Measurements from ENCODE around the gene POR. TPM values are rescaled to one million over a fixed set of nuclear protein-coding genes. Genes with fewer than 3 reads are reported as not detected.

The POR gene
- total RNA-seq, 2 donors from 2014 or later: 22.7 to 40.9 TPM

DNA sequence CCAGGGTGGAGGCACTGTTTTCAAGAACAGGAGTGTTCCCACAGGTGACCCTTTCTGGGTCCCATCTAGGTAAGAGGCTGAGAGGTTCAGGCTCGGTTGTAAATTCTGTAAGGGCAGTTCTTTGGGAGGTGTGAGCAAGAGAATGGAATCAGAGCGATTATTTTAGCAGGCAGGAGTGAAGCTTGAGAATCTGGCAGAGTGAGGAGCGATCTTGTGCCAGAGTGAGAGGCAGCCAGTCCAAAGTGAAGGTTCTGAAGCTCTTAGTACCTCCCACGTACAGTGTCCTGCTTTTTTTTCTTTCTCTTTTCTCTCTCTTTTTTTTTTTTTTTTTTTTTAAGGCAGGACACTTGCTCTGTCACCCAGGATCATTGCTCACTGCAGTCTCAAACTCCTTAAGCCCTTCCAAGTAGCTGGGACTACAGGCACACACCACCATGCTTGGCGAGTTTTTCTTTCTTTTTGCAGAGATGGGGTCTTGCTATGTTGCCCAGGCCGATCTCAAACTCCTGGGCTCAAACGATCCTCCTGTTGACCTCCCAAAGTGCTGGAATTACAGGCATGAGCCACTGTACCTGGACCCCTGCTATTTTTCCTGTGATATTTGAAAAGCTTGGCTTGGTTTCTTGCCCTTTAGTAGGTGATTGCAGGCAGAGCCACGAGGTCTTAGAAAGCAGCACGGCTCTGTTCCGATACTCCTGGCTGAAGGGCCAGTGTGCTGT, 10.9 kb downstream of the POR start:
- DNase-seq (ENCODE audit: low spot score in 2 of 2) (no peak), ATAC-seq (no peak)
- no peaks in the 10 kb centered on the region for H3K36me3 Mint-ChIP-seq
- H3K9me3 Mint-ChIP-seq: no peaks in the 10 kb centered on the region
- H3K27ac Mint-ChIP-seq: no peak overlapping the region

GRCh38 chr7:75928568-75928914, 13.6 kb downstream of the POR start:
- Mint-ChIP-seq H3K9me3 (peaks cover 0 to under 1% of the 10 kb centered on the region in 2 donors), H3K36me3 (peaks cover 0 to under 1% of the 10 kb centered on the region in 2 donors), H3K27ac (peak overlapping the region in 1 of 2 donors; percentile 72)
- ATAC-seq (peak; percentile 92 to 97), DNase-seq (ENCODE audit: low spot score in 2 of 2) (peak; percentile 17 to 68)

DNA sequence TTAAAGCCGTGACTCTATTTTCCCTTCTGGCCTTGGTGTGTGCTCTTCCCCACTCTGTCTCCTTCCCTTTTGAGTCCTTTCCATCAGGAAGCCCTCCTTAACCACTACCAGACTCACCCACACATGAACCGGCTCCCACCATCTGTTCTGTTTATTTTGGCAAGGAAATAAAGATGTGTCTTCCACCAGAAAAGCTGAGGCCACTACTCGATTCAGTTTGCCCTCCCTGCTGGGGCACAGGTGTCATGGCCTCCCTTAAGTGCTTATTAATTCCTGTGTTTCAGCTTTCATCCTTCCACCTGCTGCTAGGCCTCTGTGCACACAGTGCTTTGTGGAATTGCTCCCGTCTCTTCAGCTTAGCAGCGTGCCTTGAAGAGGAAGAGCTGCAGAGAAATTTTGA, 16.7 kb downstream of the POR start:
- DNase-seq (ENCODE audit: low spot score in 2 of 2): no peak
- Mint-ChIP-seq H3K27ac (peak overlapping the region in 1 of 2 donors; percentile 61), H3K9me3 (peaks cover 0 to 8% of the 10 kb centered on the region in 2 donors), H3K36me3 (peaks cover 7 to 10% of the 10 kb centered on the region in 2 donors)
- ATAC-seq: no peak

- peaks cover 0 to 8% of the 10 kb centered on the region in 2 donors for H3K9me3 Mint-ChIP-seq
- peaks cover 7 to 10% of the 10 kb centered on the region in 2 donors for H3K36me3 Mint-ChIP-seq
- no peak for ATAC-seq
- H3K27ac Mint-ChIP-seq: peak overlapping the region in 1 of 2 donors; percentile 15
- DNase-seq (ENCODE audit: low spot score in 2 of 2): no peak
Observed at GRCh38 chr7:75937958-75938786, 23.2 kb downstream of the POR start.

DNA sequence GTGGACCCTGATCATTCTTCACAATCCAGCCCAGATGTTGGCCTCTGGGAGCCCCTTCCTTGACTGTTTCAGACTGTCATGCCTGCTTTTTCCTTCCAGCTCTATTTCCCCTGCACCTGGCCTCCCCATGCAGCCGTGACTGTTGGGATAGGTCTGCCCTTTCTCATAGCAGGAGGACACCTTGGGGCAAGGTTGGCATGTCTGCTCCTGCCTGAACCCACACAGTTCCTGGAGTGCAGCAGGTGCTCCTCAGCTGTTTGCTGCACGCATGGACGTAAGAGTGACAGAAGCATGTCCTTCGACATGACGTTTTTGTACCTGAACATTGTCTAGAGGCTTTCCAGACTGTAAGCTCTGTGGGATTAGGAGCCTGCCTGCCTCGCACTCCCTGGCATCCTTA, 24.0 kb downstream of the POR start:
- DNase-seq (ENCODE audit: low spot score in 2 of 2): no peak
- Mint-ChIP-seq H3K27ac (peak overlapping the region in 1 of 2 donors; percentile 24), H3K9me3 (peaks cover 0 to 5% of the 10 kb centered on the region in 2 donors), H3K36me3 (peaks cover 5 to 7% of the 10 kb centered on the region in 2 donors)
- ATAC-seq: no peak

DNA sequence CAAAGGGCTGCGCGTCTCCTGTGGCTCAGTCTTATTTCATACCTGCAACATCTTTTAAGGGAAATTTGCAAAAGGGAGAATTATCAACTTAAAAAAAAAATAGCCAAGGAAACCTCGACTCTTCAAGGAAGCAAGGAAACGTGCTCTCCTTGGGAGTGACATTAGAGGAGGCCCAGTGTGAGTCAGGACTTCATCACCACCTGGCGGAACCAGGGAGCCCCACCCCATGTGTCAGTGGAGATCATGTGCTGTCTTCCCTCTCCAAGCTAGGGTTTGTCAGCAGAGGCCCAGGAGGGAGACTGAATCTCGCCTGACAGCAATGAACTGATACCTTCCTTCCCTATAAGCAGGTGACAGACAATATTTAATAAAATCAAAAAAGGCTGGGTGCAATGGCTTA, 28.9 kb downstream of the POR start:
- H3K36me3 Mint-ChIP-seq: no peaks in the 10 kb centered on the region
- ATAC-seq (no peak), DNase-seq (ENCODE audit: low spot score in 2 of 2) (no peak)
- peaks cover 0 to 5% of the 10 kb centered on the region in 2 donors for H3K9me3 Mint-ChIP-seq
- no peak overlapping the region for H3K27ac Mint-ChIP-seq

DNA sequence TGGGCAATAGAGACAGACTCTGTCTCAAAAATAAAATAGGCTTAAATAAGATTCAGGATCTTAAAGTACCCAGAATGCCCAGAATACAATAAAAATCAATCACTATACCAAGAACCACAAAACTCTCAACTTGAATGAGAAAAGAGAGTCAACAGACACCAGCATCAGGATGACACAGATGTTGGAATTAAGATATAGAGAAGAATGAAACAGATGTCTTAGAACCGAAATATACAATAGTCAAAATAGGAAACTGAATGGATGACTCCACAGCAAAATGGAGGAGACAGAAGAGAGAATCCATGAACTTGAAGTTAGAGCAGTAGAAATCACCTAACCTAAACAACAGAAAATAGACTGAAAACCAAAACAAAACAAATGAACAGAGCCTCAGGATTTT, 29.6 kb downstream of the POR start:
- H3K36me3 Mint-ChIP-seq: no peaks in the 10 kb centered on the region
- H3K27ac Mint-ChIP-seq: no peak overlapping the region
- peaks cover 0 to 5% of the 10 kb centered on the region in 2 donors for H3K9me3 Mint-ChIP-seq
- DNase-seq (ENCODE audit: low spot score in 2 of 2) (no peak), ATAC-seq (peak in 1 of 2 donors; percentile 38)

DNA sequence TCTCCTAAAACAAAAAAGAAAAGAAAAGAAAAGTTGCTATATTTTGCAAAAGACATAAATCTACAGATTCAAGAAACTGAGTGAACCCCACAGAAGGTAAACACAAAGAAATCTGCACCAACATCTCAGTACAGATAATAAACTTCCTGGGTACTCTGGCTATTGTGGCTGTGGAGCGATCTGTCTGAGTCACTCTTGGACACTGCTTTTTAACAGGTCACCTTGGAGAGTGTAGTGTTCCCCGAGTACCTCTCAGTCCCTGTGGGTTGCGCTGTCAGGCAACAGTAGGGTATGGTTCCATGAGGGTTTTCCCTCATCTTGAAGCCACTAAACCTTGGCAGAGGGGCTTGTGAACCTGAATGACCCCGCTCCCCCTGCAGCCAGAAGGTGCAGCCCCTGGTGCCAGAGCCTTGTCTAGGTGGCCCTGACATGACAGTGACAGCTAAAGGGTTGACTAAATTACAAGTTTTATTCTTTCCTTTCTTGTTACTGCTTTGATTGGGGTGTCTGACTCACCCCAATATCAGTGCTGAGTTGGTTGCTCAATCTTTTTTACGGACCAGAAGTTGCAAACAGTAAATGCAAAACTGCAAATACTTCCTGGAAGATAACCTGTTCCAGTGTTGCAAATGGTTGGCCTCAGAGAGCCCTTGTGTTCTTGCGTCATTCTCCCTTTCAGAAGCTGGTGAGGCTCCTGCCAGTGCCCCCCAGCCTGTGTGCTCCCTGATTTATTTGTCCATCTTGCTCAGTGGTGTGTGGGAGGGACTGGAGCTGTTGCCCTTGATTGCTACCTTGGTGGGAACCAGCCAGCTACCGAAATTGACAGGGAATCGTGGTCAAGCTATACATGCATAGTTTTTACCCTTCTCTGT, 30.6 kb downstream of the POR start:
- peak; percentile 54 to 62 for ATAC-seq
- Mint-ChIP-seq H3K36me3 (no peaks in the 10 kb centered on the region), H3K9me3 (peaks cover 0 to 5% of the 10 kb centered on the region in 2 donors), H3K27ac (no peak overlapping the region)
- DNase-seq (ENCODE audit: low spot score in 2 of 2): no peak

DNA sequence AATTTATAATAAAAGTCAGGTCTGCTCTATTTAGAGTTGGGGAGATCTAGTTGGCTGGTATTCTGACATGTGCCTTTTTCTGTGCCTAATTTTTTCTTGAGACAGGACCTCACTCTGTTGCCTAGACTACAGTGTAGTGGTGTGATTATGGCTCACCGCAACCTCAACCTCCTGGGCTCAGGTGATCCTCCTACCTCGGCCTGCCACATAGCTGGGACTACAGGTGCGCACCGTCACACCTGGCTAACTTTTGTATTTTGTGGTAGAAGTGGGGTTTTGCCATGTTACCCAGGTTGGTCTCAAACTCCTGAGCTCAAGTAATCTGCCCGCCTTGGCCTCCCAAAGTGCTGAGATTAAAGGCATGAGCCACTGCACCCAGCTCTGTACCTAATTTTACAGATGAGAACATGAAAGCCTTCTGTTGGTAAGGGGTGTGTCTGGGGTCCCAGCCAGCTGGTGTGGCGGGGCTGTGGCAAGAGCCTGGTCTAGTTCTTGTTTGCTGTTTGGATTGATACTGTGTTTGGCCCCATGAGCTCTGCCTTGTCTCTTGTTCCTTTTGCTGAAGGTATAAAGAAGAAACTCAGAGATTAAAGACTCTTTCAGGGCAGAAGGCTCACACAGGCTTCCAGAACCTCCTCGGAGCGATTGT, 31.4 kb downstream of the POR start:
- DNase-seq (ENCODE audit: low spot score in 2 of 2) (no peak), ATAC-seq (no peak)
- Mint-ChIP-seq H3K36me3 (no peaks in the 10 kb centered on the region), H3K27ac (no peak overlapping the region), H3K9me3 (peaks cover 0 to 5% of the 10 kb centered on the region in 2 donors)

GRCh38 chr7:75948179-75948578, 33.2 kb downstream of the POR start:
- H3K9me3 Mint-ChIP-seq: peaks cover 0 to 5% of the 10 kb centered on the region in 2 donors
- no peak for DNase-seq (ENCODE audit: low spot score in 2 of 2)
- H3K27ac Mint-ChIP-seq: peak overlapping the region in 1 of 2 donors; percentile 28
- ATAC-seq: no peak
- no peaks in the 10 kb centered on the region for H3K36me3 Mint-ChIP-seq

- ATAC-seq (no peak), DNase-seq (ENCODE audit: low spot score in 2 of 2) (no peak)
- Mint-ChIP-seq H3K36me3 (no peaks in the 10 kb centered on the region), H3K9me3 (no peaks in the 10 kb centered on the region), H3K27ac (no peak overlapping the region)
Observed at GRCh38 chr7:75950111-75950681, 35.2 kb downstream of the POR start.

GRCh38 chr7:75951506-75951905, 36.6 kb downstream of the POR start:
- ATAC-seq (peak in 1 of 2 donors; percentile 36), DNase-seq (ENCODE audit: low spot score in 2 of 2) (no peak)
- no peaks in the 10 kb centered on the region for H3K9me3 Mint-ChIP-seq
- no peaks in the 10 kb centered on the region for H3K36me3 Mint-ChIP-seq
- no peak overlapping the region for H3K27ac Mint-ChIP-seq

DNA sequence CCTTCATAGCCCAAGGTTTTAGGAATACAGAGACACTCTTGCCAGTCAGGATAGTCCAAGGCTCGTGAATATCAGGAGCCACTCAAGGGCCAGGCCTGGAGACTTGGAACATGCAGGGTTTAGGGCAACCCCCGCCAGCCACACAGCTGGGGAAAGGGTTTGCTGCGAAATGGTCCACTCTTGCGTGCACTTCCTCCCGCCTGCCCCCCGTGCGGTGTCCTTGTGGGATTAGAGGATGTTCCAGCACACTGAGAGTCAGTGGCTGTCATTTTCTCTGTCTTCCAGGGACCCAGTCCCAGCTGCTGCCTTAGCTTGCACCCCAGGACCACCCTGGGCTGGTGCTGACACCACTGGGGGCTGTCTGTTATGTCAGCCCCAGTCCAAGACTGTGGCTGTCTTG, 38.5 kb downstream of the POR start:
- no peak for ATAC-seq
- Mint-ChIP-seq H3K27ac (no peak overlapping the region), H3K36me3 (no peaks in the 10 kb centered on the region), H3K9me3 (no peaks in the 10 kb centered on the region)
- DNase-seq (ENCODE audit: low spot score in 2 of 2): no peak

DNA sequence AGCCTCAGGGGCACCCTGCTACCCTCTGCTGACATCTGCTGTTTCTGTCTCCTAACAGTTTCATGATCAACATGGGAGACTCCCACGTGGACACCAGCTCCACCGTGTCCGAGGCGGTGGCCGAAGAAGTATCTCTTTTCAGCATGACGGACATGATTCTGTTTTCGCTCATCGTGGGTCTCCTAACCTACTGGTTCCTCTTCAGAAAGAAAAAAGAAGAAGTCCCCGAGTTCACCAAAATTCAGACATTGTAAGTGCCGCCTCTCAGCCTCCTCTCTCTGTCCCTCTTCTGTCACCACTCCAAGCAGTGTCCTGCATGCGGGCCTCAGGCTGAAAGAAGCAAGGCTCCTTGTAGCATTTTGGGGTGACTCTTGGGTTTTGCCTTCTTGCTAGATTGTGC, 39.0 kb downstream of the POR start:
- Mint-ChIP-seq H3K36me3 (no peaks in the 10 kb centered on the region), H3K9me3 (no peaks in the 10 kb centered on the region), H3K27ac (peak overlapping the region in 1 of 2 donors; percentile 29)
- ATAC-seq (no peak), DNase-seq (ENCODE audit: low spot score in 2 of 2) (no peak)

GRCh38 chr7:75955331-75955955, 40.5 kb downstream of the POR start:
- ATAC-seq (no peak), DNase-seq (ENCODE audit: low spot score in 2 of 2) (no peak)
- Mint-ChIP-seq H3K9me3 (no peaks in the 10 kb centered on the region), H3K27ac (no peak overlapping the region), H3K36me3 (no peaks in the 10 kb centered on the region)
